Heart left ventricle (tissue), 13 donors: Measurements from ENCODE around the gene CCDC85C.

Source experiments
- CTCF ChIP-seq, 12 donors: fragments of 200-600 bp; sonication (generic) in 4 of 12; IDR thresholded peaks; one replicate each; pipeline versions ENCODE4 v1.5.0 to v1.8.0; 2018 to 2022; ENCODE audit warnings: antibody characterized with exemption in 12 of 12, mild to moderate bottlenecking in 5 of 12
- POLR2A ChIP-seq, 2 donors: fragments of 450-650 bp; IDR thresholded peaks; one replicate each; pipeline ENCODE4 v1.6.1; 2017; ENCODE audit warnings: antibody characterized with exemption in 2 of 2, mild to moderate bottlenecking in 2 of 2, moderate library complexity in 2 of 2
- donor health status: ischemic (EF 13 %, LVEDD 7.1; RV severe dilation, severe dysfunction).
- donor health status: DM: no; HTN: yes; CAD: no.
- donor health status: DM: no; HTN: no; CAD: no.
- donor health status: ischemic (EF 25% LVEDD 6.9; RV normal size, moderate dysfunction).
- donor health status: ischemic (EF 25% LVEDD 5.7; RV mildly dilated, moderate dysfunction).
- donor health status: ischemic (EF 35%, LVEDD 5.7; RV mildly dilated, moderate dysfunction).
- donor health status: nonischemic (EF 11% LVEDD 7.7; RV severe dilation, severe dysfunction).
- donor health status: DM: yes; HTN: yes; CAD: no.
- donor health status: PGD.
- donor health status: ischemic (EF 29% LVEDD 5.4; RV normal size, mild dysfunction).
- donor health status: nonischemic (EF 23%, LVEDD 6.1; RV moderate dilation, normal function).

DNA sequence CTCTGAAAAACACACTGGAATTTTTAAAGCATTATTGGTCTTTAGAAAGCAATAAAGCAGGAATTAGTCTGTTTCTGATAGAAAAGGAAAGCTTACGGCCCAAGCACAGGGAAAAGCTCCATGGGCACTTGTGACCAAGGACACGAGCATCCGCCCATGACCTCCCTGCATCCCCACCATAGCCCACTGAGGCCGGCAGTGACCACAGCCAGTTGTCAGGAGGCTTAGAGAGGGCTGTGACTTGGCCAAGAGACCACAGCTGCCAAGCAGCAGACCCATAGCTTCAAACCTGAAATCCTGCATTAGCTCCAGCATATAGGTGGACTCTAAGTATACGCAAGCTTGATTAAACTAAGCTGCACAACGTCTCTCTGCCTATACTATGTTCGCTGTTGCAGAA, 132.3 kb downstream of the CCDC85C start:
- TF ChIP-seq CTCF (IDR thresholded peaks at IDR 0.05), result no peak
- TF ChIP-seq POLR2A (IDR thresholded peaks at IDR 0.05), result no peak
